ENCODE results near the gene KCNQ1. TPM values are rescaled to one million over a fixed set of nuclear protein-coding genes. Genes with fewer than 3 reads are reported as not detected.

KCNQ1 gene
- total RNA-seq, 3 donors from 2014 or later (not counting 1 experiment from before 2014, with no cell fraction given): 1.9 to 7.8 (median 3.3) TPM

GRCh38 chr11:2498750-2499149 lies 53.9 kb downstream of the KCNQ1 start:
- H3K36me3 Mint-ChIP-seq: peaks cover 36% of the 10 kb centered on the region
- H3K4me1 ChIP-seq (ENCODE audit: control insufficient read depth, insufficient read depth, low read length): no peaks in the 10 kb centered on the region
- TF ChIP-seq, protein P1, sequence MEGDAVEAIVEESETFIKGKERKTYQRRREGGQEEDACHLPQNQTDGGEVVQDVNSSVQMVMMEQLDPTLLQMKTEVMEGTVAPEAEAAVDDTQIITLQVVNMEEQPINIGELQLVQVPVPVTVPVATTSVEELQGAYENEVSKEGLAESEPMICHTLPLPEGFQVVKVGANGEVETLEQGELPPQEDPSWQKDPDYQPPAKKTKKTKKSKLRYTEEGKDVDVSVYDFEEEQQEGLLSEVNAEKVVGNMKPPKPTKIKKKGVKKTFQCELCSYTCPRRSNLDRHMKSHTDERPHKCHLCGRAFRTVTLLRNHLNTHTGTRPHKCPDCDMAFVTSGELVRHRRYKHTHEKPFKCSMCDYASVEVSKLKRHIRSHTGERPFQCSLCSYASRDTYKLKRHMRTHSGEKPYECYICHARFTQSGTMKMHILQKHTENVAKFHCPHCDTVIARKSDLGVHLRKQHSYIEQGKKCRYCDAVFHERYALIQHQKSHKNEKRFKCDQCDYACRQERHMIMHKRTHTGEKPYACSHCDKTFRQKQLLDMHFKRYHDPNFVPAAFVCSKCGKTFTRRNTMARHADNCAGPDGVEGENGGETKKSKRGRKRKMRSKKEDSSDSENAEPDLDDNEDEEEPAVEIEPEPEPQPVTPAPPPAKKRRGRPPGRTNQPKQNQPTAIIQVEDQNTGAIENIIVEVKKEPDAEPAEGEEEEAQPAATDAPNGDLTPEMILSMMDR (IDR thresholded peaks at IDR 0.05): no peak
- H3K27ac Mint-ChIP-seq: no peak overlapping the region
- no peaks in the 10 kb centered on the region for H3K4me1 Mint-ChIP-seq
- peaks cover 5 to 10% of the 10 kb centered on the region in 2 donors for H3K9me3 Mint-ChIP-seq
- peaks cover 36 to 83% of the 10 kb centered on the region in 2 donors for H3K27me3 Mint-ChIP-seq (ENCODE audit: low read depth in 2 of 2)
- ATAC-seq (no peak), DNase-seq (no peak)
- H3K9me3 ChIP-seq (ENCODE audit: control insufficient read depth, insufficient read depth, low read length): peaks cover 4% of the 10 kb centered on the region
- H3K27me3 ChIP-seq (ENCODE audit: control insufficient read depth, insufficient read depth, low read length): peaks cover 4% of the 10 kb centered on the region
- no peak overlapping the region for H3K27ac ChIP-seq (ENCODE audit: low read length)
- no peaks in the 10 kb centered on the region for H3K36me3 ChIP-seq (ENCODE audit: control insufficient read depth, insufficient read depth, low read length)
- WGBS (ENCODE audit: insufficient coverage): 92% methylated on average over 7 of the region's 7 CpGs
- intact Hi-C loops (cut with micrococcal nuclease): no loop called here
- H3K4me3 Mint-ChIP-seq: no peak overlapping the region
- H3K4me3 ChIP-seq (ENCODE audit: low read length): no peak overlapping the region

GRCh38 chr11:2507212-2507901 lies 62.5 kb downstream of the KCNQ1 start:
- ATAC-seq (no peak), DNase-seq (no peak)
- WGBS (ENCODE audit: insufficient coverage): 94% methylated on average over 12 of the region's 13 CpGs
- H3K9me3 Mint-ChIP-seq: no peaks in the 10 kb centered on the region
- intact Hi-C loops (cut with micrococcal nuclease): no loop called here
- H3K4me1 Mint-ChIP-seq: no peaks in the 10 kb centered on the region
- Histone ChIP-seq H3K27me3 (ENCODE audit: control insufficient read depth, insufficient read depth, low read length) (no peaks in the 10 kb centered on the region), H3K27ac (ENCODE audit: low read length) (no peak overlapping the region), H3K9me3 (ENCODE audit: control insufficient read depth, insufficient read depth, low read length) (no peaks in the 10 kb centered on the region), H3K36me3 (ENCODE audit: control insufficient read depth, insufficient read depth, low read length) (no peaks in the 10 kb centered on the region), H3K4me3 (ENCODE audit: low read length) (no peak overlapping the region), H3K4me1 (ENCODE audit: control insufficient read depth, insufficient read depth, low read length) (peaks cover 13% of the 10 kb centered on the region)
- peaks cover 16 to 44% of the 10 kb centered on the region in 2 donors for H3K27me3 Mint-ChIP-seq (ENCODE audit: low read depth in 2 of 2)
- no peak overlapping the region for H3K27ac Mint-ChIP-seq
- TF ChIP-seq, protein P1 (IDR thresholded peaks at IDR 0.05): no peak
- peaks cover 4% of the 10 kb centered on the region for H3K36me3 Mint-ChIP-seq
- no peak overlapping the region for H3K4me3 Mint-ChIP-seq

- H3K4me3 ChIP-seq (ENCODE audit: low read length): no peak overlapping the region
- H3K27me3 ChIP-seq (ENCODE audit: control insufficient read depth, insufficient read depth, low read length): no peaks in the 10 kb centered on the region
- intact Hi-C loops (cut with micrococcal nuclease): no loop called here
- Mint-ChIP-seq H3K9me3 (no peaks in the 10 kb centered on the region), H3K27me3 (ENCODE audit: low read depth in 2 of 2) (peaks cover 16 to 36% of the 10 kb centered on the region in 2 donors), H3K27ac (no peak overlapping the region), H3K4me1 (no peaks in the 10 kb centered on the region), H3K36me3 (no peaks in the 10 kb centered on the region), H3K4me3 (no peak overlapping the region)
- TF ChIP-seq, protein P1 (IDR thresholded peaks at IDR 0.05): no peak
- no peak overlapping the region for H3K27ac ChIP-seq (ENCODE audit: low read length)
- no peak for DNase-seq
- H3K36me3 ChIP-seq (ENCODE audit: control insufficient read depth, insufficient read depth, low read length): no peaks in the 10 kb centered on the region
- peaks cover 14% of the 10 kb centered on the region for H3K4me1 ChIP-seq (ENCODE audit: control insufficient read depth, insufficient read depth, low read length)
- no peak for ATAC-seq
- 79% methylated on average over 12 of the region's 12 CpGs for WGBS (ENCODE audit: insufficient coverage)
- no peaks in the 10 kb centered on the region for H3K9me3 ChIP-seq (ENCODE audit: control insufficient read depth, insufficient read depth, low read length)
These were observed 63.3 kb downstream of the KCNQ1 start for GRCh38 chr11:2507945-2508749.
